DMS53 treated with DMSO at 0.1 percent for 48 hours (cell line): ENCODE results near the gene NOL3.
A peak's percentile ranks its signal among the peaks of the same experiment; 100 is the strongest.

Experiments
- DNase-seq: peaks from one replicate; lab custom pipeline; 2025; ENCODE audit not compliant: unreplicated experiment; lab: John Stamatoyannopoulos, UW

NOL3 gene

GRCh38 chr16:67204076-67204475, 33.7 kb downstream of the NOL3 start:
- DNase-seq, result no peak

GRCh38 chr16:67206129-67206837, 35.9 kb downstream of the NOL3 start:
- no peak for DNase-seq

GRCh38 chr16:67206838-67207248, 36.5 kb downstream of the NOL3 start:
- DNase-seq, result no peak

GRCh38 chr16:67207249-67208091, 37.1 kb downstream of the NOL3 start:
- DNase-seq, result peak; percentile 6

- no peak for DNase-seq
Measured at GRCh38 chr16:67208154-67208896, 38.0 kb downstream of the NOL3 start.

- no peak for DNase-seq
Measured at GRCh38 chr16:67209565-67209964, 39.2 kb downstream of the NOL3 start.

GRCh38 chr16:67210069-67210937, 40.0 kb downstream of the NOL3 start:
- no peak for DNase-seq

GRCh38 chr16:67211674-67212073, 41.3 kb downstream of the NOL3 start:
- DNase-seq, result no peak

- no peak for DNase-seq
Measured at GRCh38 chr16:67212766-67213165, 42.4 kb downstream of the NOL3 start.

GRCh38 chr16:67213197-67214019, 43.1 kb downstream of the NOL3 start:
- no peak for DNase-seq

GRCh38 chr16:67215706-67216105, 45.4 kb downstream of the NOL3 start:
- no peak for DNase-seq

GRCh38 chr16:67216612-67217490, 46.5 kb downstream of the NOL3 start:
- no peak for DNase-seq

- DNase-seq, result no peak
Measured at GRCh38 chr16:67223992-67224391, 53.7 kb downstream of the NOL3 start.
